GM12874 (cell line): ENCODE results near the gene ENOSF1.

Source experiments
- TF ChIP-seq, protein P1 (sequence below): IDR thresholded peaks from 2 replicates; pipeline ENCODE4 v1.5.1; 2011; ENCODE audit warnings: low read depth, mild to moderate bottlenecking, control low read depth, low read length, moderate library complexity; ENCODE audit not compliant: insufficient read depth

Gene ENOSF1

DNA sequence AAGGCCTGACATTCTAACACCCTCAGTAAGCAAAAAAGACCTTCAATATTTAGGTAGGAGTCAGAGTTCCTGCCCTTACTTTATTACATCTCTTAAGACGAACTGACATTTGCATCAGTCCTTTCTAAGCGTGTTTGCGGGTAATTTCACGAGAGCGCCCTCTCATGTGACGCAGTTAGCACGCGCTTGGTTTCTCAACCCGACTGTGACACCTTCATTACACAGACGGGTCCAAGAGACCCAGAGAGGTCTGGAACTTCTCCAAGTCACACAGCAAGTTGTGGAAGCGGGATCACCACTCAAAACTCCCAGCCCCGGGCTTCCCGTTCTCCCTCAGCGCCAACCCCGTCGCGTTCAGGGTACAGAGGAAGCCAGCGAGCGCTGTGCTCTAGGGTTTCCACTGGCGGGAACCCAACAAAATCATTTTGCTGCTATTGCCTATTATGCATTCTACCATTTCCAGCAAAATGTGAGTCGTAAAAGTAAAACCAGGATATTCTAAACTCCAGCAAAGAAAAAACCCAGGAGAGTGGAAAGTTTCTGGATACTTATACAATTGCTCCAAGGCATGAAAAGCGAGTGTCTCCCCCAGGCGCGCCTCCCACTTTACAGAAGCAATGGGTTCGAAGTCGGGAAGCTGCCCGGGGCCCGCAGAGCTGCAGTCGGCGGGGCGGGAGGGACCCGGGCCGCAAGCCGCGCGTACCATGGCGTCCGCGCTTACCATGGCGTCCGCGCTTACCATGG is 601 bp downstream of the ENOSF1 start:
- TF ChIP-seq, protein P1, sequence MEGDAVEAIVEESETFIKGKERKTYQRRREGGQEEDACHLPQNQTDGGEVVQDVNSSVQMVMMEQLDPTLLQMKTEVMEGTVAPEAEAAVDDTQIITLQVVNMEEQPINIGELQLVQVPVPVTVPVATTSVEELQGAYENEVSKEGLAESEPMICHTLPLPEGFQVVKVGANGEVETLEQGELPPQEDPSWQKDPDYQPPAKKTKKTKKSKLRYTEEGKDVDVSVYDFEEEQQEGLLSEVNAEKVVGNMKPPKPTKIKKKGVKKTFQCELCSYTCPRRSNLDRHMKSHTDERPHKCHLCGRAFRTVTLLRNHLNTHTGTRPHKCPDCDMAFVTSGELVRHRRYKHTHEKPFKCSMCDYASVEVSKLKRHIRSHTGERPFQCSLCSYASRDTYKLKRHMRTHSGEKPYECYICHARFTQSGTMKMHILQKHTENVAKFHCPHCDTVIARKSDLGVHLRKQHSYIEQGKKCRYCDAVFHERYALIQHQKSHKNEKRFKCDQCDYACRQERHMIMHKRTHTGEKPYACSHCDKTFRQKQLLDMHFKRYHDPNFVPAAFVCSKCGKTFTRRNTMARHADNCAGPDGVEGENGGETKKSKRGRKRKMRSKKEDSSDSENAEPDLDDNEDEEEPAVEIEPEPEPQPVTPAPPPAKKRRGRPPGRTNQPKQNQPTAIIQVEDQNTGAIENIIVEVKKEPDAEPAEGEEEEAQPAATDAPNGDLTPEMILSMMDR = no peak

DNA sequence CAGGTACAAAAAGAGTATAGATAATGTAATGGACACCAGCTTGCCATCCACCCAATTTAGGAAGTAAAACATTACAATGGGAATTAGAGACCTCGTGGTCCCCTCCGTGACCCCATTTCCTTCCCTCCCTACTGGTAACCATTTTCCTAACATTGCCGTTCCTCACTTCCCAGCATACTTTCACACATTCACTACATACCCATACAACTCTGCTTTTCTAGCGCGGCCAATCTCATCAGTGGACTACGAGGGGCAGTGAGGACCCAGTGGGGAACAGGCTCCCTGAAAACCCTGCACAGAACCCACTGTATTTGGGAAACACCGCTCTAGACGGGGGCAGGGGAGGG is 1.1 kb downstream of the ENOSF1 start:
- TF ChIP-seq, protein P1 = no peak

DNA sequence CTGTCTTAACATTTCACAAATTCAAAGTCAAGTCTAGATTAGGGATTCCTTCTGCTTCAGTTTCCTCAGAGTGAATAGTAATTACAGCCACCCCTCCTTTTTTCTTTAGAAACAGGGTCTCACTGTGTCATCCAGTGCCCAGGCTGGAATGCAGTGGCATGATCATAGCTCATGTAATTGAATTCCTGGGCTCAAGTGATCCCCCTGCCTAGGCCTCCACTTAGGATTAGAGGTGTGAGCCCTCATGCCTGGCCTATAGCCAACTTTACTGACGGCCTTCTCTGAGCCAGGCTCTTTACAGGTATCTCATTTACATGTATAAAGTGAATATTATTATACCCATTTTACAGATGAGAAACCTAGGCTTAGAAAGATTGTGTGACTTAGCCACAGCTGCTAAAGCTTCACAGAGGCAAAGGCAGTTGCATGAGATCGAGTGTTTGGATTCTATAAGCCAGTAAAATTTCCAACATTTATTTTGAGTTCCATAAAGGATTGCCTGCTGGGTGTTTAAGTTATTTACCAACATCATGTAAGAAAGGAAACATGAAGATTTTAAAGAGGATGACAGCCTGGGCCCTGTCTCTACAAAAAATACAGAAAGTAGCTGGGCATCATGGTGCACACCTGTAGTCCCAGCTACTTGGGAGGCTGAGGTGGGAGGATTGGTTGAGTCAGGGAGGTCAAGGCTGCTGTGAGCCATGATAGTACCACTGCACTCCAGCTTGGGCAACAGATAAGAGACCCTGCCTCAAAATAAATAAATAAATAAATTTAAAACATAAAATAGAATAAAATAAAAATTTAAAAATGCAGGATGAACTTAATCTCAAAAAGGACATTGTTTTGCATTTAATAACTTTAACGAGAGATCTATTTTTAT is 1.8 kb downstream of the ENOSF1 start:
- TF ChIP-seq, protein P1 = no peak

DNA sequence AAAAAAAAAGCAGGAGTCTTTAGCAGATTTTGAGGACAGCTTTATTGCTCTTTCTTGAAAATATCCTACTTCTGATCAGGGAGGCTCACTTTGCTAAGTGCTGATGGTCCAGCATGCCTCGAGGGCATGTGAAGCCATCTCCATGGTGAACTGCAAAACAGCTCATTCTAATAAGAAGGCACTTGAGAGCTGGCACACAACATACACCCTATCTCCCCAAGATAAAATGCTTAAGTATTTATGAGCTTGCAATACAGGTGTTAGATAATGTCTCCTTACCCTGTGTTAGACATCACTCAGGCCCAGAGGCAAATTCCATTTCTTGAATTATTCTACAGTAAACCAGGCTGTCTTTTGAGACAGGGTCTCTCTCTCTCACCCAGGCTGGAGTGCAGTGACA is 2.7 kb downstream of the ENOSF1 start:
- TF ChIP-seq, protein P1 = no peak

DNA sequence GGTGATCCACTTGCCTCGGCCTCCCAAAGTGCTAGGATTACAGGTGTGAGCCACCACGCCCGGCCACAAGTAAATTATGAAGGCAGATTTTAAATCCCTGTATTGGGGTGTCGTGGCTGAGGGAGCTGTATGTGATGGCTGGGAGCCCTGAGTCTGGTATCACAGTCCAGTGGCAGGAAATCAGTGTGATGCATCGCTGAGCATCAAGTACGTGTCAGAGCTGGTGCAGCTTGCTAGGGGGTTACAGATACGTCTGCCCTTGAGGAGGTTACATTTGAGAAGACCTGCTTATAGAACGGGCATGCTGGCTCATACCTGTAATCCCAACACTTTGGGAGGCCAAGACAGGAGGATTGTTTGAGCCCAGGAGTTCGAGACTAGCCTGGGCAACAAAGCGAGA is 4.3 kb downstream of the ENOSF1 start:
- TF ChIP-seq, protein P1 = no peak

DNA sequence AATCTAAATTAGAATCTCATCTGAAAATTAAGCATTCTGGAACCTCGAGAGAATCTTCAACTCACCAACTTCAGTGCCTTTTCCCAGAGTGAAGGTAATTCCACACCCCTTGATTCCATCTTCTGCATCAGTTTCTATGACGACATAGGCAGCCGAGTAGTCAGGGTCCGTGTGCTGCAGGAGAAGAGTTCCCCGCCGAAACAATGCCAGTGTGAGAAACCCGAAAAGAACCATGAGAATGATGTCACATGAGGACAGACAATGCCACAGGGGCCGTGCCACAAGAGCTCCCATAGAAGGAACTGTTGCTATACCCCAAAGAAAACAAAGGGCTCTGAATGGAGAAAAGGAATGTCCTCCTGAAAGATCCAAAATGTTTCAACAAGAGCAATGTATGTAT is 6.0 kb downstream of the ENOSF1 start:
- TF ChIP-seq, protein P1 = no peak

DNA sequence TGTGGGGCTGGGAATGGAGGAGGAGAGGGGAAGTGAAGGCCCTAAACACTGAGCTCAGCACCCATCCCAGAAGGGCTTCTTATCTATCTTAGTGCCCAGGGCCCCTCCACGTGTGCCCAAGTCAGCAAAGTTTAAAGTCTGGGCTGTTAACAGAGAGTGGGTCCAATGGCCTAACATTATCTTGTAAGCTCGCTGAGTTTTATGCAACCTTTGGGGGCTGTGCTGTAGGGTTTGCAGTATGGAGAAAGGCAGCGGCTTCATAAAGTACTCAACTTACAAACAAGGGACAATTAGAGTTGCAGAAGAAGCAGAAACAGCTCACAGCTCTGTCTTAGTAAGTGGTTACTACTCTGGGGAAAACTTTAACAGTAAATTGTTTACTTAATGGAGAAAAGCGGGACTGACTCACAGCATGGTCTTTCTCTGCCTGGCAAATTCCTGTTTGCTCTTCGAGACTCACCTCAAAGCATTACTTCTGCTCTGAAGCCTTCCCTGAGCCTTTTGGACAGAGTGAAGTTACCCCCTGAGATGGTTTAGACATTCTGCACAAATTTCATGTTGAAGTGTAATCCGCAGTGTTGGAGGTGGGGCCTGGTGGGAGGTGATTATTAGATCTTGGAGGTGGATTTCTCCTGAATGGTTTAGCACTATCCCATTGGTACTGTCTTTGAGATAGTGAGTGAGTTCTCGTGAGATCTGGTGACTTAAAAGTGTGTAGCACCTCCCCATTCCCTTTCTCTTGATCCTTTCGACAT is 9.0 kb downstream of the ENOSF1 start:
- TF ChIP-seq, protein P1 = no peak
